ENCODE data around the gene DNAH3.

DNA sequence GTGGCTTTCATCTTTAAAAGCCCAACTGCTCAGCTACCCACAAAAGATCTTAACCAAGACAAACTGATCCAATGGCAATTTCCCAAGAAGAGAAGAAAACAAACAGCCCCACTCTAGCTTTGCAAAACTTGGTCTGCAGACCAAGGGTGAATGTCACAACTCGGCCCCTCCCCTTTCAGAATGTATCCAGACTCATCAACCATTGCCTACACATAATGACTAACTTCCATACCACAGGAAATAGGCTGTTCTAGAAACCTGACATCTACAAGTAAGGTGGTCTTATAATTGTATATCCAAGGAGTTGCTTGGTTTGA, 266.4 kb downstream of the DNAH3 start:
- TF ChIP-seq POLR2A (IDR thresholded peaks at IDR 0.05), result no peak
- TF ChIP-seq, protein P1, sequence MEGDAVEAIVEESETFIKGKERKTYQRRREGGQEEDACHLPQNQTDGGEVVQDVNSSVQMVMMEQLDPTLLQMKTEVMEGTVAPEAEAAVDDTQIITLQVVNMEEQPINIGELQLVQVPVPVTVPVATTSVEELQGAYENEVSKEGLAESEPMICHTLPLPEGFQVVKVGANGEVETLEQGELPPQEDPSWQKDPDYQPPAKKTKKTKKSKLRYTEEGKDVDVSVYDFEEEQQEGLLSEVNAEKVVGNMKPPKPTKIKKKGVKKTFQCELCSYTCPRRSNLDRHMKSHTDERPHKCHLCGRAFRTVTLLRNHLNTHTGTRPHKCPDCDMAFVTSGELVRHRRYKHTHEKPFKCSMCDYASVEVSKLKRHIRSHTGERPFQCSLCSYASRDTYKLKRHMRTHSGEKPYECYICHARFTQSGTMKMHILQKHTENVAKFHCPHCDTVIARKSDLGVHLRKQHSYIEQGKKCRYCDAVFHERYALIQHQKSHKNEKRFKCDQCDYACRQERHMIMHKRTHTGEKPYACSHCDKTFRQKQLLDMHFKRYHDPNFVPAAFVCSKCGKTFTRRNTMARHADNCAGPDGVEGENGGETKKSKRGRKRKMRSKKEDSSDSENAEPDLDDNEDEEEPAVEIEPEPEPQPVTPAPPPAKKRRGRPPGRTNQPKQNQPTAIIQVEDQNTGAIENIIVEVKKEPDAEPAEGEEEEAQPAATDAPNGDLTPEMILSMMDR (IDR thresholded peaks at IDR 0.05), result no peak

Measured in testis (tissue), 2 donors.